Skin of body (tissue), 2 donors: ENCODE results near the gene AHCY. TPM values are rescaled to one million over a fixed set of nuclear protein-coding genes. Genes with fewer than 3 reads are reported as not detected.
"Not testable (repeated sequence)": the region's sequence is repeated elsewhere in the genome, so short reads cannot be mapped to it uniquely, and the experiment has no call there.

Experiments used
- DNase-seq: peaks from one replicate; lab custom pipeline; 2025; lab: John Stamatoyannopoulos, UW
- total RNA-seq: library from RNA; depleted of rRNA; stranded (reverse); fragments of >200 nt; gene quantifications from one replicate; pipeline ENCODE4 v1.2.3, GENCODE V29; 2014

AHCY gene
- total RNA-seq = 57.6 TPM

- DNase-seq = peak; percentile 95
These were observed at the start of gene AHCY for GRCh38 chr20:34302723-34303533. Gene AHCY (minus strand): TSS chr20:34303355. CDS start chr20:34303270, 85 bp downstream.

DNA sequence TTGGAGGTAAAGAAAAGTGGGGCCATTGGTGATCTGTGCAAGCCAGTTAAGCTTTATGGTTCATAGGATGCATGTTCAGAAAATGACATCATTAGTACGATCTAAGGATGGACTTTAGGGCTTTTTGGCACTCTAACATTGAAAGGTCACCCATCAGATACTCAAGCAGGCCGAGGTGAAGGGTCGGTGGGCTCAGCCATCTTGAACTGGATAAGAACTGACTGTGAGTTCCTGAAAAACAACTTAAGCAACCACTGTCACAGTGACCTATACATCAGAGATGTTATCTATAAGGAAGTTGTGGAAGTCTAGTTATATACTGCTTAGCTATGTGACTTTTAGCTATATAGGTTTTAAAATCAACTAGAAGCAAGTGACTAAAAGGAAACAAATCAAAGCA is 46.9 kb upstream of the AHCY start:
- DNase-seq = no peak

DNA sequence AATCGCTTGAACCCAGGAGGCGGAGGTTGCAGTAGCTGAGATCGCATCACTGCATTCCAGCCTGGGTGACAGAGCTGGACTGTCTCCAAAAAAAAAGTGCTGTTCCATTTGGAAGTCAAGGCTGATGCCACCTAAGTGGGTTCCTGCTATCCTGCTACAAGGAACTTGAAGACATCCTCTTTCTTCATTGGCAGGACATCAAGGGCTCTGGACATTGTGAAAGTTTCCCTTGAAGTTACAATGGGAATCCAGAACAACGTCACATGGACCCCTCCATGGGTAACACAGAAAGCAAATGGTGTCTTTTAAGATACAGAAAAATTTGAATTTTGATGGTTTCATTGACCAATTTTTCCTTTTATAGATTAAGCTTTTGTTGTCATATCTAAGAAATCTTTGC is 44.4 kb upstream of the AHCY start:
- no peak for DNase-seq

GRCh38 chr20:34346533-34346865 is 43.3 kb upstream of the AHCY start:
- not testable (repeated sequence) for DNase-seq

DNA sequence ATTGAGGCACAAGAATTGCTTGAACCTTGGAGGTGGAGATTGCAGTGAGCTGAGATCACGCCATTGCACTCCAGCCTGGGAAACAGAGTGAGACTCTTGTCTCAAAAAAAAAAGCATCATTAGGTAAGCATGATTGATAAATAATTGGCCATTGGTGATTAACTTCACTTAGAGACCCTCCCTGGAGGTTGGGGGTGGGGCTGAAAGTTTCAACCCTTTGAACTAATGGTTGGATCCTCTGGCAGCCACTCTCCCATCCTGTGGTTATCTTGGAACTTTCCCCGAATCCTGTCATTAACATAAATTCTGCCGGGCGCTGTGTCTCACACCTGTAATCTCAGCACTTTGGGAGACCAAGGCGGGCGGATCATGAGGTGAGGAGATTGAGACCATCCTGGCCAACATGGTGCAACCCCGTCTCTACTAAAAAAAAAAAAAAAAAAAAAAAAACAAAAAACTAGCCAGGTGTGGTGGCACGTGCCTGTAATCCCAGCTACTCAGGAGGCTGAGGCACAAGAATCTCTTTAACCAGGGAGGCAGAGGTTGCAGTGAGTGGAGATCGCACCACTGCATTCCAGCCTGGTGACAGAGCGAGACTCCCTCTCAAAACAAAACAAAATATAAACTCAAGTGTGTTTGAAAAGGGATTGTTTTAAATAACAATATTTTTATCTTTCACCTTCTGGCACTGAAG is 42.8 kb upstream of the AHCY start:
- not testable (repeated sequence) for DNase-seq

GRCh38 chr20:34345402-34345736 is 42.2 kb upstream of the AHCY start:
- no peak for DNase-seq

GRCh38 chr20:34344238-34344637 is 41.1 kb upstream of the AHCY start:
- no peak for DNase-seq

DNA sequence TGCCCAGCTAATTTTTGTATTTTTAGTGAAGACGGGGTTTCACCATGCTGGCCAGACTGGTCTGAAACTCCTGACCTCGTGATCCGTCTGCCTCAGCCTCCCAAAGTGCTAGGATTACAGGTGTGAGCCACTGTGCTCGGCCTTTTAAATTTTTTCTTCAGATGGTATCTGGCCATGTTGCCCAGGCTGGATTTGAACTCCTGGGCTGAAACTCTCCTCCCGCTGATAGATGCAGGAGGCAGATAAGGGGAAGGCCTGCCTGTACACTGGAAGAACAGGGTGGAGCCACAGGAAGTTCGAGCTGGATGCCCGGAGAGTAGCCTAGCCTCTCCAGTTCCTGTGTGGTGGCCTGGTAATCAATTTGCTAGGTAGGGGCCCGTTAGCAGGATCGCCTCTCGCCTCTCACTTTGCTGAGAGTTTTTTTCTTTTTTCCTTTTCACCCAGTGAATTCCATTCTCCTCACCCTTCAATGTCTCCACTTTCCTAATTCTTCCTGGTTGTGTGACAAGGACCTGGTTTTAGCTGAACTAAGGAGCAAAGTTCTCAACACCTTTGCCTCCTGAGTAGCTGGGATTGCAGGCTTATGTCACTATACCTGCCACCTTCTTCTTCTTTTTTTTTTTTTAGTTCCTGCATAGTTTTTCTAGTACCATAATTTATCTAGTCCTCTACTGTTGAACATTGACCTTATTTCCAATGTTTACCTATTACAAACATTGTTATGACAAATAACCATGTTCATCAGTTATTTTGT is 40.5 kb upstream of the AHCY start:
- DNase-seq = no peak

- not testable (repeated sequence) for DNase-seq
These were observed 38.0 kb upstream of the AHCY start for GRCh38 chr20:34341199-34341598.

DNA sequence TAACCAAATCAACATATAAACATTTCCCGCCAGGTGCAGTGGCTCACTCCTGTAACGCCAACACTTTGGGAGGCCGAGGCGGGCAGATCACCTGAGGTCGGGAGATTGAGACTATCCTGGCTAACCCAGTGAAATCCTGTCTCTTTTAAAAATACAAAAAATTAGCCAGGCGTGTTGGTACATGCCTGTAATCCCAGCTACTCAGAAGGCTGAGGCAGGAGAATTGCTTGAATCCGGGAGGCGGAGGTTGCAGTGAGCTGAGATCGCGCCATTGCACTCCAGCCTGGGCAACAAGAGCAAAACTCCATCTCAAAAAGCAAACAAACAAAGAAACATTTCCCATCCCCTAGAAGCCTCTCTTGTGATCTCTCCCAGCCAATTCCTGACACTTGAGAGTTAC is 37.6 kb upstream of the AHCY start:
- DNase-seq = not testable (repeated sequence)

GRCh38 chr20:34337982-34338726 is 35.0 kb upstream of the AHCY start:
- DNase-seq = no peak

GRCh38 chr20:34337544-34337943 is 34.4 kb upstream of the AHCY start:
- no peak for DNase-seq

DNA sequence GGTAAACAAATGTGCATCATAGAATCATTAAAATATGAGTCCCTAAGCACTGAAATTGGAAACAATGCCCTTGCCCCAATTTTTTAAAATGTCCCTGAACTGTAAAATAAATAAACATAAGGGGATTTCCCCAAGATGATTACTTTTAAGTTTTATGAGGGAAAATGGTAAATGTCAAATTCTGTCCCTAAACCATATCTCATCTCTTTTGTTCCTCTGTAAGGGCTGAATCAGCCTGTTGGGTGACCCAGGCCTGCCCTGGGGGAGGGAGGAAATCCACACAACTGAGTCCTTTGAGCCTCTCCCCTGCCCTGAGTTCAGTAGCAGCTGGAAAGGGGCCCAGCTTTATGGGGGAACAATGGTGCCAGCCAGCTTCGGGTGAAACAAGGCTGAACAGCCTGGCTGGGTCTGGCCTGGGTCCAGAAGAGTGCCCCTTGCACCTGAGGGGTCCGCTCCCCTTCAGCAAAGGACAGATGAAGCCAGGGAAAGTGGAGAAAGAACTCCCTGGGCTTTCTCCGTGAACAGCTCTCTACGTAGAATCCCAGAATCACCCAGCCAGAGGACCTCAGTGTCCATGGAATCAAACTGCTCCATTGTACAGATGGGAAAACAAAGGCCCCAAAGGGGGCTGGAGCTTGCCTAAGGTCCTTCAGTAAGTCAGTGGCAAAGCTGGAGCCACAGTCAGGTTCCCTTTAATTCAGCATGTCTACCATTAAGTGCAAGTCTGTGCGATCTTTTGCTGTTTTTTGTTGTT is 31.7 kb upstream of the AHCY start:
- DNase-seq = no peak

DNA sequence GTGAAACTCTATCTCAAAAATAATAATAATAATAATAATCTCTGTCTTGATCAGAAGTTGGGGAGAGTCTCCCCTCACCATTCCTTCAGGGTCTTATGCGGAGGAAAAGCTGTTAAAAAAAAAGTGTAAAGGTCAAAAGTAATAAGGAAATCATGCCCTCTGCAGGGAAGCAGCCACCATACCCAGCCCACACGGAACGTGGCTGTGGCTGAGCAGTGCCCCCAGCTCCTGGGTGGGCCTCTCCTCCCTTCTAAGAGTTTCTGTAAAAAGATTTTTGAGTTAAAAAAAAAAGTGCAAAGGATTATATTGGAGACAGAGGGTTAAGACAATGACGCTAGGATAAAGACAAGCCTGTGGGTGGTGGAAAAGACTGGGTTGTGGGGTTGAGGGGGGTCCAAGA is 30.6 kb upstream of the AHCY start:
- DNase-seq = no peak

- DNase-seq = no peak
These were observed 29.2 kb upstream of the AHCY start for GRCh38 chr20:34332262-34332920.

GRCh38 chr20:34331838-34332237 is 28.7 kb upstream of the AHCY start:
- no peak for DNase-seq

DNA sequence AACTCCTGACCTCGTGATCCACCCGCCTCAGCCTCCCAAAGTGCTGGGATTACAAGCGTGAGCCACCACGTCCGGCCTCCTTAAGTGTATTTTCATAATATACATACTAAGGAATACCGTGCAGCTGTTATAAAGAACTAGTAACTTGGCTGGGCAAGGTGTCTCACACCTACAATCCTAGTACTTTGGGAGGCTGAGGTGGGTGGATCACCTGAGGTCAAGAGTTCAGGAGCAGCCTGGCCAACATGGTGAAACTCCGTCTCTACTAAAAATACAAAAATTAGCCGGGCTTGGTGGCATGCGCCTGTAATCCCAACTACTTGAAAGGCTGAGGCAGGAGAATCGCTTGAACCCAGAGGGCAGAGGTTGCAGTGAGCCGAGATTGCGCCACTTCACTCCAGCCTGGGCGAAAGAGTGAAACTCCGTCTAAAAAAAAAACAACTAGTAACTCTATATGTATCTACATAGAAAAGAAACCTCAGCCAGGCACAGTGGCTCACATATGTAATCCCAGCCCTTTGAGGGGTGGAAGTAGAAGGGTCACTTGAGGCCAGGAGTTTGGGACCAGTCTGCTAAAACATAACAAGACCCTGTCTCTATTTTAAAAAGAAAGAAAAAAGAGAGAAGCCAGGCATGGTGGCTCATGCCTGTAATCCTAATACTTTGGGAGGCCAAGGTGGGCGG is 27.8 kb upstream of the AHCY start:
- DNase-seq = not testable (repeated sequence)

DNA sequence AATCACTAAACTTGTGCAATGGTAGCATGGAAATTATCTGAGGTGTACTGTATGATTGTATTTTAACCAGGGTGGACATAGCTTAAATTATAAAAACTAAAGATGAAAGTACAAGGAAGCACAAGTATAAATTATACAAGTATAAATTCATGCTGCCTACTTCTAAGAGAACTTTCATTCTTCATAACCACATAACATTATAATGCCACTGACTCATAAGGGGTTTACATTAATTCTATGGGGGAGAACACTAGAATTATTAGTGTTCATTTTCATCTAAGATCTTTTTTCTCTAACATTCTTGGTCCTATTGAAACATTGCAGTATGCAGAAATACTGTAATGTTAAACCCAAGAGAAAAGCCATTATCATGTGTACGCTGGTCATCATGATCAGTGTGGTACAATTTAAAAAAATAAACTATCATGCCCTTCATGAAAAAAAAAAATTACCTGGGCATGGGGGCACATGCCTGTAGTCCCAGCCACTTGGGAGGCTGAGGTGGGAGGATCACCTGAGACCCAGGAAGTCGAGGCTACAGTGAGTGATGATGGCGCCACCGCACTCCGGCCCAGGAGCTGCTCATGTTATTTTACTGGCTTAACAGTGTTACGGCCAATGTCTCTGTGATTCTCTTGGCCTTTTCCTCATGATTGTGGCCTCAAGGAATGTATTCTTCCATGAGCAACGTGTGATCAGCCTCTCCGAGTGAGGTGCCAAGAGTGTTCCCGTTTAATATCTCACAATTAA is 25.9 kb upstream of the AHCY start:
- no peak for DNase-seq

DNA sequence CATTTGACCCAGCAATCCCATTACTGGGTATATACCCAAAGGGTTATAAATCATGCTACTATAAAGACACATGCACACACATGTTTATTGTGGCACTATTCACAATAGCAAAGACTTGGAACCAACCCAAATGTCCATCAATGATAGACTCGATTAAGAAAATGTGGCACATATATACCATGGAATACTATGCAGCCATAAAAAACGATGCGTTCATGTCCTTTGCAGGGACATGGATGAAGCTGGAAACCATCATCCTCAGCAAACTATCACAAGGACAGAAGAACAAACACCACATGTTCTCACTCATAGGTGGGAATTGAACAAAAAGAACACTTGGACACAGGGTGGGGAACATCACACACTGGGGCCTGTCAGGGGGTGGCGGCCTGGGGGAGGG is 25.1 kb upstream of the AHCY start:
- DNase-seq = not testable (repeated sequence)
